ENCODE measurements around the gene TK2. TPM values are rescaled to one million over a fixed set of nuclear protein-coding genes. Genes with fewer than 3 reads are reported as not detected.

Gene TK2
- total RNA-seq, 1 donor from 2014 or later, result 28.5 TPM

- no peak for DNase-seq (ENCODE audit: low spot score in 2 of 2, unreplicated experiment in 2 of 2)
- Mint-ChIP-seq H3K27me3 (ENCODE audit: low read depth) (no peaks in the 10 kb centered on the region), H3K36me3 (no peaks in the 10 kb centered on the region), H3K27ac (no peak overlapping the region), H3K9me3 (no peaks in the 10 kb centered on the region), H3K4me3 (no peak overlapping the region), H3K4me1 (peaks cover 17% of the 10 kb centered on the region)
- TF ChIP-seq, protein P1, sequence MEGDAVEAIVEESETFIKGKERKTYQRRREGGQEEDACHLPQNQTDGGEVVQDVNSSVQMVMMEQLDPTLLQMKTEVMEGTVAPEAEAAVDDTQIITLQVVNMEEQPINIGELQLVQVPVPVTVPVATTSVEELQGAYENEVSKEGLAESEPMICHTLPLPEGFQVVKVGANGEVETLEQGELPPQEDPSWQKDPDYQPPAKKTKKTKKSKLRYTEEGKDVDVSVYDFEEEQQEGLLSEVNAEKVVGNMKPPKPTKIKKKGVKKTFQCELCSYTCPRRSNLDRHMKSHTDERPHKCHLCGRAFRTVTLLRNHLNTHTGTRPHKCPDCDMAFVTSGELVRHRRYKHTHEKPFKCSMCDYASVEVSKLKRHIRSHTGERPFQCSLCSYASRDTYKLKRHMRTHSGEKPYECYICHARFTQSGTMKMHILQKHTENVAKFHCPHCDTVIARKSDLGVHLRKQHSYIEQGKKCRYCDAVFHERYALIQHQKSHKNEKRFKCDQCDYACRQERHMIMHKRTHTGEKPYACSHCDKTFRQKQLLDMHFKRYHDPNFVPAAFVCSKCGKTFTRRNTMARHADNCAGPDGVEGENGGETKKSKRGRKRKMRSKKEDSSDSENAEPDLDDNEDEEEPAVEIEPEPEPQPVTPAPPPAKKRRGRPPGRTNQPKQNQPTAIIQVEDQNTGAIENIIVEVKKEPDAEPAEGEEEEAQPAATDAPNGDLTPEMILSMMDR (IDR thresholded peaks at IDR 0.05; ENCODE audit: unreplicated experiment), result no peak
Measured at GRCh38 chr16:66585481-66586239, 35.7 kb upstream of the TK2 start.

- Mint-ChIP-seq H3K9me3 (no peaks in the 10 kb centered on the region), H3K4me3 (no peak overlapping the region), H3K36me3 (no peaks in the 10 kb centered on the region), H3K27ac (peak overlapping the region; percentile 35), H3K4me1 (peaks cover 20% of the 10 kb centered on the region), H3K27me3 (ENCODE audit: low read depth) (no peaks in the 10 kb centered on the region)
- DNase-seq (ENCODE audit: low spot score in 2 of 2, unreplicated experiment in 2 of 2), result no peak
- TF ChIP-seq, protein P1 (IDR thresholded peaks at IDR 0.05; ENCODE audit: unreplicated experiment), result no peak
Measured at GRCh38 chr16:66581246-66581952, 31.5 kb upstream of the TK2 start.

DNA sequence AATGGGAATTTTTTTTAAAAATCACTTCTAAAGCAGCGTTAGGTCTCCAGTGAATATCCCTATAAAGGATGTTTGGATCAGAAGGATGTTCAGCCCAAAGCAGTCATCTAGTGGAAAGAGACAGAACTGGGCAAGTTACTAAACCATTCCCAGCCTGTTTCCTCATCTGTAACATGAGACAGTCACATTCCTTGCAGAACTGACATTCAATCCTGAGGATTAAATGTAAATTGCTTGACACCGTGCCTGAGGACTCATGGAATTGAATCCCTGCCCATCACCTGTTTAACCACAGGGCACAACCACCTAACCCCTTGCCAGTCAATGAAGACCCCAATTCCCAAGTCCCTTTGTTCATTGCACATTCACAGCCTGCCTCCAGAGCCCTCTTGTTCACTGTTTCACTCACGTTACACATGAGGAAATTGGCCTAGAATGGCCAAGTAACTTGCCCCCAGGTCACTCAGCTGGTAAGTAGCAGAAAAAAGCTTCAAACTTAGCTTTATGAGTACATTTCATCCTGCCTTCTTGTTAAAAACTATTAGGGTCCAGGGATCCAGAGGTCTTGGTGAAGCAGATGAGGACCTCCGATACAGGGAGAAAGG, 30.8 kb upstream of the TK2 start:
- no peak for DNase-seq (ENCODE audit: low spot score in 2 of 2, unreplicated experiment in 2 of 2)
- Mint-ChIP-seq H3K36me3 (no peaks in the 10 kb centered on the region), H3K4me3 (no peak overlapping the region), H3K27ac (peak overlapping the region; percentile 35), H3K9me3 (no peaks in the 10 kb centered on the region), H3K27me3 (ENCODE audit: low read depth) (no peaks in the 10 kb centered on the region), H3K4me1 (peaks cover 19% of the 10 kb centered on the region)
- TF ChIP-seq, protein P1 (IDR thresholded peaks at IDR 0.05; ENCODE audit: unreplicated experiment), result no peak

- Mint-ChIP-seq H3K9me3 (no peaks in the 10 kb centered on the region), H3K4me3 (no peak within 1 kb of the TSS), H3K4me1 (peaks cover 20% of the 10 kb centered on the region), H3K36me3 (no peaks in the 10 kb centered on the region), H3K27me3 (ENCODE audit: low read depth) (no peaks in the 10 kb centered on the region), H3K27ac (no peak within 1 kb of the TSS)
- TF ChIP-seq, protein P1 (IDR thresholded peaks at IDR 0.05; ENCODE audit: unreplicated experiment), result no peak
- DNase-seq (ENCODE audit: low spot score in 2 of 2, unreplicated experiment in 2 of 2), result no peak
Measured at GRCh38 chr16:66578651-66579531, 29.0 kb upstream of the TK2 start, which contains the start of gene CMTM2. Gene CMTM2, plus strand, starts transcription at chr16:66579463. Its CDS starts 145 bp downstream, at chr16:66579608.

DNA sequence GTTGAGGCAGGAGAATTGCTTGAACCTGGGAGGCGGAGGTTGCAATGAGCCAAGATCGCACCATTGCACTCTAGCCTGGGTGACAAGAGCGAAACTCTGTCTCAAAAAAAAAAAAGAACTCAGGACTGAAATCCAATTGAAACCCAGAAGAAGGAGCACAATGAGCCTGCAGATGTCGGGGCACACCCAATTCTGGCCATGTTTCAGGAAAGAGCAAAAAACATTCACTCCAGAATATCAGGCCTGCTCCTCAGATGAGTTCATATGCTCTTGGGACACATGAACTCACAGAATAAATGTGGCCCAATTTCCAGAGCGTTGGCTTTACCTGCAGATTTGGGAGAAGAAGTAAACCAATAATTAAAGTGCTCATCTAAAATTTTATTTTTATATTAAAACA, 26.4 kb upstream of the TK2 start:
- Mint-ChIP-seq H3K36me3 (no peaks in the 10 kb centered on the region), H3K27me3 (ENCODE audit: low read depth) (no peaks in the 10 kb centered on the region), H3K27ac (no peak overlapping the region), H3K9me3 (no peaks in the 10 kb centered on the region), H3K4me3 (no peak overlapping the region), H3K4me1 (peaks cover 16% of the 10 kb centered on the region)
- TF ChIP-seq, protein P1 (IDR thresholded peaks at IDR 0.05; ENCODE audit: unreplicated experiment), result no peak
- no peak for DNase-seq (ENCODE audit: low spot score in 2 of 2, unreplicated experiment in 2 of 2)
